ENCODE measurements around the gene PGP.
"Not testable (repeated sequence)": the region's sequence is repeated elsewhere in the genome, so short reads cannot be mapped to it uniquely, and the experiment has no call there.

Gene PGP

DNA sequence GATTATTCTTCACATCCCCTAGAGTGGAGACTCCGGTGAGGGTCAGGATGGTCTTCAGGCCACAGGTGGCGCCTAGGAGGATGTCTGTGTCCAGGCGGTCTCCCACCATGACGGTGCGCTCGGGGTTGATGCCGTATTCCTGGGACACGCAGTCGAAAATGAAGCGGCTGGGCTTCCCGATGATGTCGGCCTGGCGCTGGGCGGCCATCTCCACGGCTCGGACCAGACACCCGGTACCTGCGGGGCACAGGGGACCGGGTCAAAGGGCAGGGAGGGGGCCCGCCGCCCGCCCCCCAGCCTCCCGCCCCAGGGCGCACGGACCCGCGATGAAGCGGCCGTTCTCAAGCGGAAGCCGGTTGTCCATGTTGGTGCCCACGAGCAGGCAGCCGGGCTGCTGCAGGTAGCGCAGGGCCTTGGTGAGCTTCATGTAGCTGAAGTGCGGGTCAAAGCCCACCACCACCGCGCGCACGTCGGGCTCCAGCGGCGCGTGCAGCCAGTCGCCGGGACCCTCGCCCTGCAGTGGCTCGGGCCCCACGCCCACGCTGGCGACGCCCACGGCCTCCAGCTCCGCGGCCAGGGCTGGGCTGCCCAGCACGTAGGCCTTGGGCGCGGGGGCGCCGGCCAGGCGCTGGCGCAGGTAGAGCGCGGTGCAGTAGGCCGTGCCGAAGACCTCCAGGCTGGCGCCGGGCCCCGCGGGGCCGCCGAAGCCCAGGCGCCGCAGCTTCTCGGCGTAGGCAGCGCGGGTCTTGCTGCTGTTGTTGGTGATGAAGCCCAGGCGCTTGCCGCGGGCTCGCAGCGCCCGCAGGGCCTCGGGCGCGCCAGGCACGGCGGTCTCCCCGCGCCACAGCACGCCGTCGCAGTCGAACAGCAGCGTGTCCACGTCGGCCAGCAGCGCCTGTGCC is 572 bp downstream of the PGP start:
- no peak for DNase-seq

DNA sequence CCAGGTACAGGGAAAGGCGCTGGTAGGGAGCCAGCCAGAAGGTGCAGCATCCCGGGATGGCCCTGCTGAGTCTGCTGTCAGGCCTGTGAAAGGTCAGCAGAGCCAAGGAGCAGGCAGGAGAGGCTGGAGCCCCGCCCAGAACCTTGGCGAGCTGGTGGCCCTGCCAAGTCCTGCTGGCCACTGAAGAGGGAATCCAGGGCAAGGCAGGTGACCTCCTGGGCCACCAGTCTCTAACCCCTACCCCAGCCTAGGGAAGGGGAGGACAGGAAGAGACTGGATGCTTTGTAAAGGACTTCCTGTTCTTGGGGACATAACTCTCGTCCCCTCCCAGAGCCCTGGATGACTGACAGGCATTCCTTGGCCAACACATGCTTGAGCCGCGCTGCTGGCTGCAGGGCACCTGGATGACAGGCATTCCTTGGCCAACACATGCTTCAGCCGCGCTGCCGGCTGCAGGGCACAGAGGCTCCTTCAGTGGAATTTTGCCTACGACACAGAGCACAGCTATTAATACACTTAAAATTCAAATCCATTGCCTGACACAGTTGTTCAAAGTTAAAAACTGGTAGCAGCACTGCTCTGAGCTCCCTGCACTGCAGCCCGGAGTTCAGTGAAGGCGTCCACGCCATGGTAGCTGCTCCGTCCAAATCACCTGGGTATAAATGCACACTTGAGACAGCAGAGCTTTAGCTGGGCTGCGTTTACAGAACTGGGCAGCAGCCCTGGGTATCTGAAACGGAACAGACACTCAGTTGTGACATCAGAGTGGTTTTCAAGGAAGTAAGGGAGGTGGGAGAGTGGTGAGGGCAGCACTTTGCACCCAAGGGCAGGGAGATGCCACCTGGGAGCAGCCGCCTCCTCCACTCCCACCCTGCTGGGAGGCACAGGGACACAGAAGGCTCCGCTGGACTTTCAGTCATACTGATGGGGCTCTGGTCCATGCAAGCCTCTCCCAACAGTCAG is 2.0 kb downstream of the PGP start:
- DNase-seq = no peak

DNA sequence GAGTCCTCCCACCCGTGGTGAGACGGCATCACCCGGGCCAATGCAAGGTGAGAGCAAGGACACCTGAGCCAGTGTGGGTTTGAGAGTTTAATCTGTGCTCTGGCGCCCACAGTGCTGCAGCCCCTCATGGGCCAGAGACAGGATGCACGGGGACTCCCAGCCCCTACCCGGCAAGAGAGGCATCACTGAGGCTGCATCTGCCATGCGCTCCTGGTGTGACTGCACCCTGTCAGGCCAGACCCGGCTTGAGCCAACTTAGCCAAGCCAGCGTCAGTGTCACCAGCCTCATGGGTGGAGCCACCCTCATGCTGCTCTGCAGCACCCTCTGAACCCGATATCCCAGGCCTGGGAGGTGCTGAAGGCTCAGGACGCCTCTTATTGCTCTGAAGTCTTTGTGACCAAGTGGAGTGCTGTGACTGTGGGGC is 2.7 kb downstream of the PGP start:
- no peak for DNase-seq

DNA sequence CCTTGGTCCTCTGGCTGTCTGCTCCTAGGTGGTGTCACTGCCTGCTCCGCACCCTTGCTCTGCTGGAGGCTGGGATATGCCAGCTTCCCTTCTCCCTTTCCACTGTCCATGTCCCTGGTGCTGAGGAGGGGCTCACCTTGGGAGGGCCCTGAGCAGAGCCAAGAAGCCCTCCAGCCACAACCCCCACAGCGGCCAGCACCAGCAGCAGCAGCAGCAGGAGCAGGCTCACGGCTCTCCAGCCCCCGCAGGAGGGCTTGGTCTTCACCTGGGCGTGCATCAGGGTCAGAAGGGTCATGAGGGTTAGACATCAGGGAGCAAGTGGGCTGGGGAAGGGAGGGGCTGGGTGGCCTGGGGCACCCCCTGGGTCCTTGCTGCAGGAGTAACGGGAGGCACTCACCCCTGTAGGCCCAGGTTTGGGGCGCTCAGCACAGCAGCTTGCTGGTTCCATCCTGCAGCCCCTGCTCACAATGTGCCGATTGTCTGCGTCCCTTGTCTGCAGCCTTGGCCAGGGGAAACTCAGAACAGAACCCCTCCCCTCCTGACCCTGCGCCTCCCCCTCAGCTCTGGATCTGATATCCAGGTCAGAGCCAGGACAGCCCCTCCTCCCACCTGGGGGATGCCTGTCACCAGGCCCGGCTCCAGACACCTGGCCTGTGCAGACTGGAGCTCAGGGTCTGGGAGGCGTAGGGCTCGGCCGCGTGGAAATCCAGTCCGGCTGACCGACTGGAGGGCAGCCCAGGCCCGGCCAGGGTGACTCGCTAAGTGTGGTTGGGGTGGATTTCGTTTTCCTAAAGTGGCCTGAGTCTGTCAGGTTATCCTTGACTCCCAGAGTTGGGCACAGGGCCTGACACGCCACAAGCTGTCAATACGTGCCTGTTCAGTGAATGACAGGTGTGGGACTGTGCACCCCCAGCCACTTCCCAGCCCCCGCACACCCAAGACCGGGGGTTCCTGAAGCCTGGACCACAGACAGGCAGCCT is 4.0 kb downstream of the PGP start, which contains the start of gene BRICD5:
Gene BRICD5 (minus strand): TSS at position 478 of the 980 bp plus-strand sequence. CDS start 30 bp downstream, at position 448.
- DNase-seq = no peak

DNA sequence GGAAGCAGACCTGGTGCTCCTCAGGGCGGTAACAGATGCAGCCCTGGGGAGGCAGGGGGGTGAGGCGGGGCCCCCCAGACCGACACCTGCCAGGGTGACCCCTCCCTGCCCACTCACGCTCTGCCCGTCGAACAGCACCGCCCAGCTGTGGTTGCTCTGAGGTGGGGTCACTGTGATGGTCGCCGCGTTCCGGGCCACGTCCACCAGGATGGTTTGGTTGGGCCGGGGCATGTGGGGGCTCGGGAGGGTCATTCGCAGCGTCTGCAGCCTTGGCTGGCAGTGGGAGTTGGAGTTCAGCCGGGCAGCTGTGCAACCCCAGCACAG is 4.7 kb downstream of the PGP start:
- DNase-seq = no peak

DNA sequence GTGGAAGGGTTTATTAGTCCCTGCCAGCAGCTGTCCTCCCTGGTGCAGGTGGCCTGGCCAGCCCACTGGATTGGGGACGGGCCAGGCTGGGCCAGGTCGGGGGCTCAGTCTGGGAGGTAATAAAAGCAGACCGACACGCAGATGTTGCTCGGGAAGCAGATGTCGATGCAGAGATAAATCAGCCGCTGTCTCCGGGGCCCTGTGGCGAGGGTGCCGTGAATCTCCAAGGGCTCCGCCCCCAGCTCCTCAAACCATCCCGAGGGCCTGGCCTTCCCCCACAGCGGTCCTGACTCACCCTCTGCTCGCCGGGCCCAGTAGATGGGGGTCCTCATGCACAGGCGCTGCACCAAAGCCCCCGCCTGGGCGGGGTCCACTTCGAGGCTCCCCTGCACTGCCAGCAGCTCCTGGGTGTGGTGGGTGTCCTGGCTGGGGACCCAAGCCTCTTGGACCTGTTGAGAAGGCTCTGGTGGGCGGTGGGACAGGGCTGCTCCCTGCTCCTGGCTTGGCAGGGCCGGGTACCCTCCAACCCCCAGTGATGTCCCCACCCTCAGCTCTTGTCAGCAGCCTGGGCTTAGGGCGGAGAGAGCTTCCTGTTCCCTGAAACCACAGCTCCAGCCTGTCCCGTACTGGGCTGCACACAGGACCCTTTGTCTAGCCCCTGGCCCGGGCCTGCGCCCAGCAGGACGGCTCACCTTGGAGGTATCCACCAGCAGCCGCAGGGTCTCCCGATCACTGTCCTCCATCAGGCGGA is 5.2 kb downstream of the PGP start:
- DNase-seq = no peak

DNA sequence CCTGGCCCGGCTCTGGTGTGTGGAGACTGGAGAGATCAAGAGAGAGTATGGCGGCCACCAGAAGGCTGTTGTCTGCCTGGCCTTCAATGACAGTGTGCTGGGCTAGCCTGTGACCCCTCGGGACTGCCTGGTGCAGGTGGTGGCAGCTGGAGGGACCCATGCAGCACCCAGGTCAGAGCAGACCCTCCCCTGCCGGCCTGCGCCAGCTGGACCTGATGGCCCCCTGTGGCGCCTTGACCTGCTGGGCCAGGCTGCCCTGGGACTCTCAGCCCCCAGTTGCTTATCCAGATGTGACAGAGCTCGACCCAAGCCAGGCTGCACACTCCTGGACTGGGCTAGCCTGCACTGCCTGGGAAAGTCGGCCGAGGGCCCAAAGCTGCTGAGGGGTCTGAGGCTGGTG is 5.9 kb downstream of the PGP start:
- no peak for DNase-seq

DNA sequence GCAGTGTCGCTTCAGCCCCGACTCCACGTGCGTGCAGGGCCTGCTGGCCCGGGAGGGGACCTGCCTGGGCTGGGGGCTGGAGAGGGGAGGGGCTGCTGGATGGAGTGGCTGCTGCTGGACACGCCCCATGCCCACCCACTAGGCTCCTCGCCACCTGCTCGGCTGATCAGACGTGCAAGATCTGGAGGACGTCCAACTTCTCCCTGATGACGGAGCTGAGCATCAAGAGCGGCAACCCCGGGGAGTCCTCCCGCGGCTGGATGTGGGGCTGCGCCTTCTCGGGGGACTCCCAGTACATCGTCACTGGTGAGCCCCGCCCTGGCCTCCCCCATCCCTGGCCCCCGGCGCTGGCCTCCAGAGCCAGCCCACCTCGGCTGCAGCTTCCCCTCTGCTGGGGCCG is 6.3 kb downstream of the PGP start:
- DNase-seq = no peak

DNA sequence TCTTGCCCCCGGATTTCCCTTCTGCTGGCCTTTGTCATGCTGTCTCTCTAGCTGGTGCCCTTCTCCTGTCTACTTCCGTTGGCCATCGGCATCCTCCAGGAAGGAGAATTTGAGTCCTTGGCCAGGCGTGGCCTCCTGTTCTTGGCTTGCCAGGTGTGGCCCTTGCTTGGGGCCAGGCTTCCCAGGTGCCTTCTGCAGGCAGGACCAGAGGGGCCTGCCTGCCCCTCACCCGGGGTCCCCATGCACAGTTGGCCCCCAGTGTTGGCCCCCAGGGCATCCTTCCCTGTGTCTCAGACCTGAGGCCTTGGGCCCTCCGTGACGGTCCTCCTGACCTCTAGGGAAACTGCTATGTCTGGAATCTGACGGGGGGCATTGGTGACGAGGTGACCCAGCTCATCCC is 6.8 kb downstream of the PGP start:
- no peak for DNase-seq

DNA sequence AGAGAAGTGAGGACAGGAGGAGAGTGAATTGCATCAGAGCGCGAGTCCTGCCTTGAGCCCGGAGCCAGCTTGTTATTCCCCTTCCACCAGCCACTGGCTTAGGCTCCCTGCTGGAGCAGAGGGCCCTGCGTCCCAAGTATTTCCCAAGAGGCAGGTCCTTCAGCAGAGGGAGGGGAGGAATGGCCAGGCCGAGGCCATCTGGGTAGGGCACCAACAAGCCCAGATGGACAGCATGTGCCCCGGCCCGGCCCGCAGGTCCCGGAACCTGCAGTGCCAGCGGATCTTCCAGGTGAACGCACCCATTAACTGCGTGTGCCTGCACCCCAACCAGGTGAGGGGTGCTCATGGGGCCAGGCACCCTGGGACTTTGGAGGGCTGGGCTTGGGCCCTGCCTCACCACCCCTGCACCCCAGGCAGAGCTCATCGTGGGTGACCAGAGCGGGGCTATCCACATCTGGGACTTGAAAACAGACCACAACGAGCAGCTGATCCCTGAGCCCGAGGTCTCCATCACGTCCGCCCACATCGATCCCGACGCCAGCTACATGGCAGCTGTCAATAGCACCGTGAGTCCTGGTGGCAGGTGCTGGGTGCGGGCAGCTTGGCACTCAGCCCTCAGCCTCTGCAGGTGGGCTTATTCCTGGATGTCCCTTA is 7.7 kb downstream of the PGP start:
- no peak for DNase-seq

DNA sequence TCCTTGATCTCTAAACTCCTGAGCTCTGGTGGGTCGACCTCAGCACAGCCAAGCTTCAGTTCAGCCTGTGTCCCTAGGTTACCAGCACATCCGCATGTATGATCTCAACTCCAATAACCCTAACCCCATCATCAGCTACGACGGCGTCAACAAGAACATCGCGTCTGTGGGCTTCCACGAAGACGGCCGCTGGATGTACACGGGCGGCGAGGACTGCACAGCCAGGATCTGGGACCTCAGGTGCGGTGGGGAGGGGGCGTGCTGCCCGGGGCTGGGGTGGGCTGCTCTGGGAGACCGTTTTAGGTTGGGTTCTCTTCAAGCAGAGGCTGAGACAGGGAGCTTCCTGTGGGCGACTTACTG is 8.2 kb downstream of the PGP start:
- no peak for DNase-seq

DNA sequence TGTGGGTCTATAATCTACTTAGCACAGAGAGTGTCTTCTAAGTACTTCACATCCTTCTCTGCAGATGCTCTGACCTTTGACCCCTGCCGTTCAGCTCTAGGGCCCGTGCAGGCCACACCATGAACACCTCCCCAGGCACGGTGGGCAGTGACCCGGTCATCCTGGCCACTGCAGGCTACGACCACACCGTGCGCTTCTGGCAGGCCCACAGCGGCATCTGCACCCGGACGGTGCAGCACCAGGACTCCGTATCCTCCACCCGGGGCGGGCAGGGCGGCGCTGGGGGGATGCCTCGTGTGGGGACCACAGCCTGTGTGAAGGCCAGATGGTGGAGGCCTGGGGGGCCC is 8.7 kb downstream of the PGP start:
- DNase-seq = no peak

DNA sequence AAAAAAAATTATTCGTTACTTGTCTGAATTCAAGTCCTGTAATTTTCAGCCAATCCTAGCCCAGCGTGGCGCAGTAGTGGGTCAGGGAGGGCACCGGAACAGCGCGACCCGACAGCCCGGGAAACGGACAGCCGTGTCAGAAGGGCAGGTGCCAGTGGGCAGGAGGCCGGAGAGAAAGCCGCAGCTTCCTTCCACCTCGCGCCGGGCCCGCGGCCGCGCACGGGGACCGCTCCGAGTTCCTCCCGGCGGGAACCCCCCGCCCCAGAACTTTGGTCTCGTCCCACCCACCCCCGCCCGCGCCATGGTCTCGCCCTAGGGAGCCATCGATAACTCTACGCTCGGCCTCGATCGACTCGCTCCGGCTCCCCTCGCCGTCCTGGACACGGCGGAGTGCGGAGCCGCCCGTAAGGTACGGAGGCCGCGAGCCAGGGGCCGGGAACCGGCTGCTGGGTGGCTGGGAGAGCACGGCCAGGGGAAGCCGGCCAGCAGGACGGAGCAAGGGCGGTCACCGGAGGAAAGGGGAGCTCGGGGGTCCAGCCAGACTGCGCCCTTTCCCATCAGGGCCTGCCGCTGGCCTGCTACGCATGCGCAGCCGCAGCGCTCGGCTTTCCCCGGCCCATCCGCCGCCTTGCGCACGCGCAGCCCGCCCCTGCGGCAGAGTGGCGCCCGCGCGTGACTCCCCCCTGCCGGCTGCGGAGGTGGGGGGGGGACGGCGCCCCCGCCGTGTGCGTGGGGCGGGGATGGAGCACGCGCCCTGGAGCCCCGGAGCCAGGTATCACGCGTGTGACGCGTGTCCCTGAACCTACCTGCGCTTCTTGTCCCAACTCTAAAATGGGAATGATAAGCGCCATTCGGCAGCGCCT is 9.3 kb downstream of the PGP start, which contains the start of gene MLST8:
Gene MLST8 (plus strand): TSS at position 351 of the 863 bp plus-strand sequence. CDS start 632 bp downstream, outside the sequence.
- peak; percentile 69 for DNase-seq

DNA sequence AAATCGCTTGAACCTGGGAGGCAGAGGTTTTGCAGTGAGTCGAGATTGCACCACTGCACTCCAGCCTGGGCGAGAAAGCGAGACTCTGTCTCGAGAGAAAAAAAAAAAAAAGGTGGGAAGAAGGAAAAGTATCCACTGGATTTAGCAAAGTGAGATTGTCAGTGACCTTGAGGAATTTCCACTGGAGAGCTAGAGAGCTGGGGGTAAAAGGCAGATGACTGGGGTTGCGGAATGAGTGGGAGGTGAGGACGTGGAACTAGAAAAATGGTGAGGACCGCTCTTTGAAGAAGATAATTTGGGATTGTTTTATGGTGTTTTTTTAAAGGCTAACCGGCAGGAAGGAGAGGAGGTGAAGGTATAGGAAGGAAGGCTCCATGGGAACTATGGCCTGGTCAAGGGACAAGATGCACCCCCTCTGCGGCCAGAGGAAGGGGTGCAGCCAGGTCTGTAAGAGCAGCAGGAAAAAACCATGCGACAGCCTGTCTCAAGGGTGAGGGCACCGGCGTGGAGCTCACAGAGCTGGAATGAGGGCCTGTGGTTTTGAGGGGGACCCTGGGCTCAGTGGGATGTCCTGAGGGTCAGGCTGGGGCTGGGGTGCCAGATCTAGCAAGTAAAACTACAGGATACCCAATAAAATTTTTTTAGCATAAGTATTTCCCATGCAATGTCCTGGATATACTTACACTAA is 10.1 kb downstream of the PGP start:
- DNase-seq = no peak

DNA sequence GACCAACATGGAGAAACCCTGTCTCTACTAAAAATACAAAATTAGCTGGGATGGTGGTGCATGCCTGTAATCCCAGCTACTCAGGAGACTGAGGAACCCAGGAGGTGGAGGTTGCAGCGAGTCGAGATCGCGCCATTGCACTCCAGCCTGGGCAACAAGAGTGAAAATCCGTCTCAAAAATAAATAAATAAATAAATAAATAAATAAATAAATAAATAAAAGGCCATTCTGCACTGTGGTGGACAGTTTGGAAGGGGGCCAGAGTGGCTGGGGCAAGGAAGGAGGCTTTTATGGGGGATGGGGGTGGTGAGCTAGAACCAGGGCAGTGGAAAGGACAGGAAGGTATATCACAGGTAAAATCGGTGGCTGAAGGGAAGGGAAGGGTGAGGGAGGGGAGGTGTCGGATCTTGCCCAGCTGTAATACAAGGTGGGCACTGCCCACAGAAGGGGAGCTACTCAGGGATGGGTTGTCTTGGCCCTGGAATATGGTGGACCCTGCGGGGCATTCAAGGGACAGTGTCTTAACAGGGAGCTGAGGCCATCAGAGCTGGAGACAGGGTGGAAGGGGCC is 11.4 kb downstream of the PGP start:
- DNase-seq = not testable (repeated sequence)

DNA sequence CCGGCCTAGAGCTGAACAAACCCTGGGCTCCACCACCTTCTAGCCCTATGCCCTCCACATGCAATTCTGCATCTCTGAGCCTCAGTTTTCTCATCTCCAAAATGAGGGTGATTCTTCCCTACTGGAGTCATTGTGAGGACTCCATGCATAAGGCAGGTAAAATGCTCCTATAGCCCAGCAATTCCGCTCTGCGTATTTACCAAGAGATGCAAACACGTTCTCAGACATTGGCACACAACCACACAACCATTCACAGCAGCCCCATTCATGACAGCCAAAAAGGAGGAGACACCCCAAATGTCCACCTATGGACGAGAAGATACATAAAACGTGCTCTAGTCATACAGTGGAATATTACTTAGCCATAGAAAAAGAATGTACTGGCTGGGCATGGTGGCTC is 14.3 kb downstream of the PGP start:
- DNase-seq = no peak

DNA sequence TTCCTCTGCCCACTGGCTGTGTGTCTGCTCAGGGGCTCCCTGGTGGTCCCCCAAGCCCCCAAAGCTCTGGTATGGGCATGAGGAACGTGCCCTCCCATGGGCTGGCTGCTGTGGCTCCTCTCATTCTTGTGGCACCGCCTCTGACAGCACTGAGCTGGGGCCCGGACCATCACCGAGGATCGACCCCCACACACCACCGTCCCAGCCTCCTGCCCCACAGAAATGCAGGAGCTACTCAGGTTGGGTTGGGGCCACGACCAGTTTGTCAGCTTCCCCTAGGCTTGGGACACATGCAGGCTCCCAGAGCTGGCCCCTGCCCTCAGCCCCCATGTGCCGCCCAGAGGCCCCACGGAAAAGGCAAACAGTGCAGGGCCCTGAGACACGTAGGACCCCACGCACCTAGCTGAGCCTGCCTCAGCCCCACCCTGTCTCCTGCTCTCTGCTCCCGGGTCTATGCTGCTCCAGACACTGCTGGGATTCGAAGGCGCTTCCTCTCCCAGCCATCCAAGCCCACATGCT is 15.0 kb downstream of the PGP start:
- DNase-seq = no peak

DNA sequence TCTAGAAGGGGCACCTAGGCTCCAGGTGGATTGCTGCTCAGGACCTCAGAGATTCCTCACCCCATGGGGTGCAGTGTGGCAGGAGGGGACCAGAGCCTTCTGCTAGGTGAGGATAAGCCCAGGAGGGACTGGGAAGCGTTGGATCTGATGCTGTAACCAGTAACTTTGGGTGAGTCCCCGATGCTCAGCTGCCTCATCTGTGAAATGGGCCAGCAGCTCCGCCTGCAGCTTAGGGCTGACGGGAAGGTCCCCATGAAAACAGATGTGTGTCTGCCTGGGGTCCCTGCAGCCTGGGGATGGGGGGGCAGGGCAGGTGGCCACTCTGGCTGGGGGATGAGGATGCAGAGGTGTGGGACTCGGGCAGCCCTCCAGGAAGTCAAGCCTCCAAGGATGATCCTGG is 15.5 kb downstream of the PGP start:
- no peak for DNase-seq

DNA sequence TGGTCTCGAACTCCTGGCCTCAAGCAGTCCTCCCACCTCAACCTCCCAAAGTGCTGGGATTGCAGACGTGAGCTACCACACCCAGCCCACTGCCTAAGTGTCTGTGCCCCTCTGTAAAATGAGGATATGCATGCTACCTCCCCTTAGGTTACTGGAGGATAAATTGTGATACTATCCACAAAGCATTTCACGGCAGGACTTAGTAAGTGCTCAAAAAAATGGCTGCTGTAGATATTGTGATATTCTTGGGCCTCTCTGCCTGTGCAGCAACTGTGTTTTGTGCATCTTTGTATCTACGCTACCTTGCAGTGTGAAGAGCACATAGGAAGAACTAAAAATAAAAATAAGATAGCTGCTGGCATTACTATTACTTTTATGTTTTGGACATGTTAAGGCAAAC is 16.4 kb downstream of the PGP start:
- no peak for DNase-seq
